ENCODE data around the gene PEBP1. TPM values are rescaled to one million over a fixed set of nuclear protein-coding genes. Genes with fewer than 3 reads are reported as not detected.
A peak's percentile ranks its signal among the peaks of the same experiment; 100 is the strongest.

Gene PEBP1
- total and polyA plus RNA-seq, 2 of the 8 experiments (the other 6 are each of a cell fraction or from before 2014, with no cell fraction given) = 444 to 622 TPM

GRCh38 chr12:118126119-118126757 lies 9.7 kb upstream of the PEBP1 start:
- H3K4me1 ChIP-seq (replicated peaks in 1 of 4; ENCODE audit: control insufficient read depth in 3 of 4, insufficient read depth in 4 of 4, low read length in 3 of 4) = peaks cover 0 to 9% (median 3%) of the 10 kb centered on the region in 4 experiments; a peak in 5 of 7 replicates
- no peak overlapping the region for H3K14ac ChIP-seq (ENCODE audit: insufficient read length)
- H4K20me1 ChIP-seq (replicated peaks in 1 of 2; ENCODE audit: control insufficient read depth in 1 of 2, insufficient read depth in 2 of 2, low read length in 2 of 2) = no peaks in the 10 kb centered on the region
- H3K9ac ChIP-seq (replicated peaks in 1 of 4; ENCODE audit: extremely low read depth in 1 of 4, low read depth in 3 of 4, low read length in 3 of 4) = no peak overlapping the region
- H4K91ac ChIP-seq (replicated peaks; ENCODE audit: insufficient read length, low read length) = no peak overlapping the region
- WGBS, 2 experiments (ENCODE audit: extremely low coverage in 1 of 2, insufficient coverage in 1 of 2, insufficient read length in 1 of 2, insufficient replicate concordance in 2 of 2, low coverage in 1 of 2, low lambda C conversion rate in 2 of 2, missing lambda C conversion rate in 1 of 2) = 96% methylated on average over 13 of the region's 13 CpGs; no CpG with 5 or more reads in 1 of the 2 experiments
- no peaks in the 10 kb centered on the region for H3K27me3 ChIP-seq (replicated peaks in 1 of 4; ENCODE audit: control insufficient read depth in 3 of 4, extremely low read depth in 1 of 4, insufficient read depth in 3 of 4, low read length in 3 of 4)
- TF ChIP-seq KDM5A (IDR thresholded peaks at IDR 0.05; ENCODE audit: low read length) = no peak
- TF ChIP-seq RAD21 (IDR thresholded peaks at IDR 0.05 in 1 of 2, conservative IDR thresholded peaks at IDR 0.05 in 1 of 2; ENCODE audit: low read depth in 2 of 2, low read length in 2 of 2) = no peak
- no peak for TF ChIP-seq CHD2 (IDR thresholded peaks at IDR 0.05; ENCODE audit: low read length)
- no peak for TF ChIP-seq YY1 (IDR thresholded peaks at IDR 0.05; ENCODE audit: low read depth, low read length)
- TF ChIP-seq CBX8 (IDR thresholded peaks at IDR 0.05; ENCODE audit: borderline replicate concordance, low read depth, low read length) = no peak
- H3K18ac ChIP-seq (ENCODE audit: extremely low read depth, low read length) = peak overlapping the region; percentile 19
- H4K5ac ChIP-seq (ENCODE audit: insufficient read length, low read depth, low read length) = peak overlapping the region; percentile 21
- H2BK5ac ChIP-seq (ENCODE audit: low read depth, low read length) = peak overlapping the region; percentile 44; the same call in 1 of the 2 replicates
- no peak overlapping the region for H3K4me3 ChIP-seq (ENCODE audit: extremely low read depth in 1 of 4, insufficient read depth in 2 of 4, low read depth in 3 of 4, low read length in 4 of 4)
- no peak overlapping the region for H2AFZ ChIP-seq (ENCODE audit: low read length)
- peak overlapping the region; percentile 95; the same call in 1 of the 2 replicates for H2AK5ac ChIP-seq (ENCODE audit: low read depth, low read length)
- H2BK120ac ChIP-seq (replicated peaks; ENCODE audit: low read depth, low read length) = no peak overlapping the region
- no peaks in the 10 kb centered on the region for H3K79me1 ChIP-seq (ENCODE audit: low read depth, low read length)
- no peak overlapping the region for H2BK15ac ChIP-seq (ENCODE audit: low read length)
- no peak overlapping the region for H3K4me2 ChIP-seq (ENCODE audit: insufficient read depth in 1 of 2, low read depth in 2 of 2, low read length in 2 of 2)
- H3K27ac ChIP-seq (ENCODE audit: low read depth, low read length) = no peak overlapping the region
- H3K9me3 ChIP-seq (ENCODE audit: insufficient read depth in 2 of 2, low read depth in 1 of 2, low read length in 1 of 2) = no peaks in the 10 kb centered on the region
- H3K56ac ChIP-seq (replicated peaks; ENCODE audit: insufficient read length, low read depth, low read length) = no peak overlapping the region
- H3K79me2 ChIP-seq (ENCODE audit: control insufficient read depth in 1 of 2, insufficient read depth in 2 of 2, low read length in 2 of 2) = no peaks in the 10 kb centered on the region
- H2BK20ac ChIP-seq (ENCODE audit: low read length) = peak overlapping the region; percentile 93; the same call in 1 of the 2 replicates
- no peaks in the 10 kb centered on the region for H3K36me3 ChIP-seq (ENCODE audit: control insufficient read depth in 2 of 4, insufficient read depth in 4 of 4, low read length in 3 of 4)
- ChIA-PET CTCF (ENCODE audit: partially characterized antibody) (interaction anchor here (0.6 to 8.2 kb wide), 3 partner anchors 19 to 250 kb away, joined by 3 to 39 read pairs (median 4); partner anchors contain the start of gene SUDS3), POLR2A (ENCODE audit: partially characterized antibody) (interaction anchor here (11.5 kb wide), 1 partner anchor 13 kb away, joined by 130 read pairs; the partner anchor contains the start of gene PEBP1)
- DNase-seq (ENCODE audit: low read depth in 1 of 2, low spot score in 2 of 2) (no peak), FAIRE-seq (no peak)
- no peaks in the 10 kb centered on the region for H3K23me2 ChIP-seq (ENCODE audit: low read depth, low read length)
- H3K23ac ChIP-seq (ENCODE audit: insufficient read length) = no peak overlapping the region
- no peak overlapping the region for H3K4ac ChIP-seq (replicated peaks; ENCODE audit: insufficient read length, low read depth, low read length)
- H2BK12ac ChIP-seq (ENCODE audit: low read depth, low read length) = no peak overlapping the region
- peak overlapping the region; percentile 80; the same call in 1 of the 2 replicates for H4K8ac ChIP-seq (ENCODE audit: extremely low read depth, insufficient read depth, low read length)
